ENCODE results near the gene PELI1. TPM values are rescaled to one million over a fixed set of nuclear protein-coding genes. Genes with fewer than 3 reads are reported as not detected.

Gene PELI1
- total and polyA plus RNA-seq, 2 of the 8 experiments (the other 6 are each of a cell fraction or from before 2014, with no cell fraction given): 21.8 to 57.1 TPM

DNA sequence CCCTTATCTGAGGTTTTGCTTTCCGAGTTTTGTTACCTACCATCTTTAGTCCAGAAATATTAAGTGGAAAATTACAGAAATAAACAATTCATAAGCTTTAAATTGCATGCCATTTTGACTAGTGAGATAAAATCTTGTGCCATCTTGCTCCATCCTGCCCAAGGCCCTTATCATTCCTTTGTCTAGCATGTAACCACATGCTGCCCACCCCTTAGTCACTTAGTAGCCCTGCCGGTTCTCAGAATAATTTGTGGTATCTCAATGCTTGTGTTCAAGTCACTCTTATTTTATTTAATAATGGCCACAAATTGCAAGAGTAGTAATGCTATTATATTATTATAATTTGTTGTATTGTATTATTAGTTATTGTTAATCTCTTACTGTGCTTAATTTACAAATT lies 88.2 kb downstream of the PELI1 start:
- H2BK12ac ChIP-seq (ENCODE audit: low read depth, low read length): no peak overlapping the region
- no peak overlapping the region for H2BK5ac ChIP-seq (ENCODE audit: low read depth, low read length)
- no peak overlapping the region for H4K5ac ChIP-seq (ENCODE audit: insufficient read length, low read depth, low read length)
- no peak overlapping the region for H2AK5ac ChIP-seq (ENCODE audit: low read depth, low read length)
- H4K91ac ChIP-seq (replicated peaks; ENCODE audit: insufficient read length, low read length): no peak overlapping the region
- H3K27ac ChIP-seq (ENCODE audit: low read depth, low read length): no peak overlapping the region
- H2BK120ac ChIP-seq (replicated peaks; ENCODE audit: low read depth, low read length): no peak overlapping the region
- H3K36me3 ChIP-seq (ENCODE audit: control insufficient read depth in 2 of 4, insufficient read depth in 4 of 4, low read length in 3 of 4): no peaks in the 10 kb centered on the region
- TF ChIP-seq SP4 (IDR thresholded peaks at IDR 0.05; ENCODE audit: low read length): no peak
- TF ChIP-seq, protein P1, sequence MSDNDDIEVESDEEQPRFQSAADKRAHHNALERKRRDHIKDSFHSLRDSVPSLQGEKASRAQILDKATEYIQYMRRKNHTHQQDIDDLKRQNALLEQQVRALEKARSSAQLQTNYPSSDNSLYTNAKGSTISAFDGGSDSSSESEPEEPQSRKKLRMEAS (IDR thresholded peaks at IDR 0.05): no peak
- no peak for TF ChIP-seq SP2 (IDR thresholded peaks at IDR 0.05; ENCODE audit: low read length)
- TF ChIP-seq CBX5 (IDR thresholded peaks at IDR 0.05; ENCODE audit: low read depth, low read length): no peak
- no peak for TF ChIP-seq CBX8 (IDR thresholded peaks at IDR 0.05; ENCODE audit: borderline replicate concordance, low read depth, low read length)
- no peak for TF ChIP-seq CTBP2 (IDR thresholded peaks at IDR 0.05; ENCODE audit: borderline replicate concordance, insufficient read depth, insufficient read length, low read length)
- no peak for TF ChIP-seq TAF1 (IDR thresholded peaks at IDR 0.05; ENCODE audit: low read depth, low read length)
- TF ChIP-seq POLR2AphosphoS5 (IDR thresholded peaks at IDR 0.05; ENCODE audit: low read depth, low read length): no peak
- TF ChIP-seq GTF2F1 (IDR thresholded peaks at IDR 0.05; ENCODE audit: borderline replicate concordance, low read depth, low read length): no peak
- TF ChIP-seq NANOG (IDR thresholded peaks at IDR 0.05; ENCODE audit: insufficient read depth, low read depth, low read length, poor library complexity, severe bottlenecking): no peak
- TF ChIP-seq POU5F1 (IDR thresholded peaks at IDR 0.05; ENCODE audit: low read depth, low read length): no peak
- TF ChIP-seq TAF7 (optimal IDR thresholded peaks at IDR 0.05; ENCODE audit: borderline replicate concordance, low read depth, low read length): no peak
- no peak for TF ChIP-seq CHD2 (IDR thresholded peaks at IDR 0.05; ENCODE audit: low read length)
- TF ChIP-seq EZH2 (IDR thresholded peaks at IDR 0.05; ENCODE audit: low read depth, low read length, severe bottlenecking): no peak
- no peak for TF ChIP-seq FOSL1 (IDR thresholded peaks at IDR 0.05; ENCODE audit: insufficient read depth, low read depth, low read length)
- no peak overlapping the region for H3K4ac ChIP-seq (replicated peaks; ENCODE audit: insufficient read length, low read depth, low read length)
- H3K18ac ChIP-seq (ENCODE audit: extremely low read depth, low read length): no peak overlapping the region
- H3K9ac ChIP-seq (replicated peaks in 1 of 4; ENCODE audit: extremely low read depth in 1 of 4, low read depth in 3 of 4, low read length in 3 of 4): no peak overlapping the region
- H3K56ac ChIP-seq (replicated peaks; ENCODE audit: insufficient read length, low read depth, low read length): no peak overlapping the region
- 95% methylated on average over 2 of the region's 2 CpGs; no CpG with 5 or more reads in 1 of the 2 experiments for WGBS, 2 experiments (ENCODE audit: extremely low coverage in 1 of 2, insufficient coverage in 1 of 2, insufficient read length in 1 of 2, insufficient replicate concordance in 2 of 2, low coverage in 1 of 2, low lambda C conversion rate in 2 of 2, missing lambda C conversion rate in 1 of 2)
- DNase-seq (ENCODE audit: low read depth in 1 of 2, low spot score in 2 of 2): no peak
- no peaks in the 10 kb centered on the region for H3K79me1 ChIP-seq (ENCODE audit: low read depth, low read length)
- no peak overlapping the region for H3K4me3 ChIP-seq (ENCODE audit: extremely low read depth in 1 of 4, insufficient read depth in 2 of 4, low read depth in 3 of 4, low read length in 4 of 4)
- no peak overlapping the region for H3K23ac ChIP-seq (ENCODE audit: insufficient read length)
- no peak overlapping the region for H3K14ac ChIP-seq (ENCODE audit: insufficient read length)
- H3K79me2 ChIP-seq (ENCODE audit: control insufficient read depth in 1 of 2, insufficient read depth in 2 of 2, low read length in 2 of 2): no peaks in the 10 kb centered on the region
- ChIA-PET CTCF (ENCODE audit: partially characterized antibody) (interaction anchor here (1.7 to 1.9 kb wide), 2 partner anchors 33 to 275 kb away, joined by 4 to 8 read pairs; no protein-coding TSS in a partner anchor), POLR2A (ENCODE audit: partially characterized antibody) (no interaction called here)
- no peak overlapping the region for H2AFZ ChIP-seq (ENCODE audit: low read length)
- no peaks in the 10 kb centered on the region for H4K20me1 ChIP-seq (replicated peaks in 1 of 2; ENCODE audit: control insufficient read depth in 1 of 2, insufficient read depth in 2 of 2, low read length in 2 of 2)
- no peaks in the 10 kb centered on the region for H3K23me2 ChIP-seq (ENCODE audit: low read depth, low read length)
- H3K27me3 ChIP-seq (replicated peaks in 1 of 4; ENCODE audit: control insufficient read depth in 3 of 4, extremely low read depth in 1 of 4, insufficient read depth in 3 of 4, low read length in 3 of 4): no peaks in the 10 kb centered on the region
- H3K4me2 ChIP-seq (ENCODE audit: insufficient read depth in 1 of 2, low read depth in 2 of 2, low read length in 2 of 2): no peak overlapping the region
- H3K9me3 ChIP-seq (ENCODE audit: insufficient read depth in 2 of 2, low read depth in 1 of 2, low read length in 1 of 2): no peaks in the 10 kb centered on the region
- H2BK20ac ChIP-seq (ENCODE audit: low read length): no peak overlapping the region
- no peak overlapping the region for H2BK15ac ChIP-seq (ENCODE audit: low read length)
- H4K8ac ChIP-seq (ENCODE audit: extremely low read depth, insufficient read depth, low read length): no peak overlapping the region
- FAIRE-seq: no peak
- peaks cover 0 to 7% (median 4%) of the 10 kb centered on the region in 4 experiments; a peak in 3 of 7 replicates for H3K4me1 ChIP-seq (replicated peaks in 1 of 4; ENCODE audit: control insufficient read depth in 3 of 4, insufficient read depth in 4 of 4, low read length in 3 of 4)
